Endothelial cell of coronary artery (primary cell): ENCODE results near the gene B4GALT7. TPM values are rescaled to one million over a fixed set of nuclear protein-coding genes. Genes with fewer than 3 reads are reported as not detected.

ENCODE experiments used
- total RNA-seq: library from RNA; depleted of rRNA; stranded (reverse); fragments of >200 nt; gene quantifications from 2 replicates; pipeline ENCODE4 v1.2.3, GENCODE V29; 2014

B4GALT7 gene, protein sequence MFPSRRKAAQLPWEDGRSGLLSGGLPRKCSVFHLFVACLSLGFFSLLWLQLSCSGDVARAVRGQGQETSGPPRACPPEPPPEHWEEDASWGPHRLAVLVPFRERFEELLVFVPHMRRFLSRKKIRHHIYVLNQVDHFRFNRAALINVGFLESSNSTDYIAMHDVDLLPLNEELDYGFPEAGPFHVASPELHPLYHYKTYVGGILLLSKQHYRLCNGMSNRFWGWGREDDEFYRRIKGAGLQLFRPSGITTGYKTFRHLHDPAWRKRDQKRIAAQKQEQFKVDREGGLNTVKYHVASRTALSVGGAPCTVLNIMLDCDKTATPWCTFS
- total RNA-seq: 29.4 and 35.0 TPM in 2 replicates

DNA sequence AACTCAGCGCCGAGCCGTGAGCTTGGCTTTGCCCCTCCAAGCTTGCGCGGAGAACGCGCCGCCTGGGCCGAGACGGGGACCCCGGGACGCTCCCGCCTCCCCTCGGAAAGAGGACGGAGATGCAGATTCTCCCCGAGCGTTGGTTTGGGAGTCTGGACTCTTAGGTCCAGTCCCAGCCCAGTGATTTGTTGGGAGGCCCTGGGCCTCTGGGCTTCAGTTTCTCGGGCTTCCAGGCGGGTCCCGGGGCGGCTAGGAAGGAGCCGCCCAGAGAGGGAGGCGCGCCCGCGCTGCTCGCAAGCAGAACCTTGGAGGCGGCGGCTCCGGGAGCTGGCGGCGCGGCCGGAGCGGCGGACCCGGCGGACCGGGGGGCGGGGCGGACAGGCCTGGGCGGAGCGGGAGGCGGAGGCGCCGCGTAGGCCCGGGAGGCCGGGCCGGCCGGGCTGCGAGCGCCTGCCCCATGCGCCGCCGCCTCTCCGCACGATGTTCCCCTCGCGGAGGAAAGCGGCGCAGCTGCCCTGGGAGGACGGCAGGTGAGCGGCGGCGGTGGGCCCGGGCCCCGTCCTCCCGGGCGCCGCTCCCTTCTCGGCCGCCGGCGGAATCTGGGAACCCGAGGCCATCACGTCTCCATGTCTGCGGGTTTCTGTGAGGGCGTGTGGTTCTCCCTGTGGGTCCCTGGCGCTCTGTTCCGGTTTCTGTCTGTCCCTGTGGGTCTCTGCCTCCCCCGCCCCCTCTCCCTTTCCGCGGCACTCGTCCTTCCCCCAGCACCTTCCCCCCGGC is at the start of gene B4GALT7:
TSS of gene B4GALT7 (plus strand) at position 402 of the 777 bp plus-strand sequence. CDS start at position 481, 79 bp downstream.

DNA sequence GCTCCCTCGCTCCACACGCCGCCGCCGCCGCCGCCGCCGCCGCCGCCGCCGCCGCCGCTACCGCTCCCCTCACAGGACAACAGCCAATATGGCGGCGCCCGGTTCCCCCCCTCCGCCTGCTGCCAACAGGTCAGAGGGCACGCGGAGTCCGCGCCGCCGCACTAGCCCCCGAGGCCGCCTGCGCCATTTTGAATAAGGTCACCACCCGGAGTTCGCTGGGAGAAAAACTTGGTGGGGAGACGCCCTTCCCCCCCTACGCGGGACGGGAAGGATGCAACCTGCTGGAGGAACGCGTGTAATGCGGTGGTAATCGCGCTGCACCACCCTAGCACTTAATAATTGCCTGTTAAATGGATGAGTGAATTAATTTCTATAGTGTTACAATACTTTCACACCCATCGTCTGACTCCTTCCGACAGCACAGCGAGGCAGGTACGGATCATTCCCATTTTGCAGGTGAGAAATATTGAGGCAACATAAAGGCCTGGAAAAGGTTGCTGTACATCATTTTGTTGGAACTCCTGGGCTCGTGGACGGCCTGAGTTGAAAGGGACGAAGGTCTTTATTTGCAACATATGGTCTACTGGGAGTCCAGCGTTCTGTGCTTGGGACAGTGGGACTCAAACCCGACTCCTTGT is 45.3 kb upstream of the B4GALT7 start, which contains the start of gene FAM193B:
TSS of gene FAM193B (minus strand) at position 90 of the 638 bp plus-strand sequence. CDS start 105 bp downstream, outside the sequence.

DNA sequence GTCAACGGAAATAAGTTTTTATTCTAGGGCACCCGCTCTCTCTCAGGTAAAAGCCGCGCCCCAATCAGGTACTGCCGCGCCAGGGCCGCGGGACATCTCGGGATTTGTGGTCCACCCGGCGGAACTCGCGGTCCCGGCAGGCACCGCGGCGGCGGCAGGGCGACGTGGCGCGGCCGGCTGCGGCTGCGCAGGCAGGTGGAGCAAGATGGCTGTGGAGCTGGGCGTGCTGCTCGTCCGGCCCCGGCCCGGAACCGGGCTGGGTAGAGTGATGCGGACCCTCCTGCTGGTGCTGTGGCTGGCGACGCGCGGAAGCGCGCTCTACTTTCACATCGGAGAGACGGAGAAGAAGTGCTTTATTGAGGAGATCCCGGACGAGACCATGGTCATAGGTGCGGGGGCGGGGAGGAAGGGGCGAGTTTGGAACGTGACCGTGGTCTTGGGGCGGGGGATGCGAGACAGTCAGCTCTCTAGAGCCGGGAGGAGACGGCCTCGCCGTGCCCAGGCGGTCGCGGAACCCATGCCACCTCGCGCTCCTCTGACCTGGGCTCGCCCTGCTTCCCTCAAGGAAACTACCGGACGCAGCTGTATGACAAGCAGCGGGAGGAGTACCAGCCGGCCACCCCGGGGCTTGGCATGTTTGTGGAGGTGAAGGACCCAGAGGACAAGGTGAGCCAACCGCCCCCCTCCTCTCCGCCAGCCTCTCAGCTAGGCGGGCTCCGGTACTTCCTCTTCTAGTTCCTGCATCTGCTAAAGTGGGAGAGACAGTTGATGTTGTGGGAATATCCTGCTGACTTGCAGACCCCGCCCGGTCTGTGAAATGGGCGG is 7.7 kb upstream of the B4GALT7 start, which contains the start of gene TMED9:
TSS of gene TMED9 (plus strand) at position 194 of the 825 bp plus-strand sequence. CDS start at position 206, 12 bp downstream.

Other genes with a start within 250 kb of the B4GALT7 start
- gene LMAN2, start 248.5 kb upstream of the B4GALT7 start, total RNA-seq: 355 and 366 TPM in 2 replicates
- 4.5 and 5.5 TPM in 2 replicates for gene RGS14, start 242.2 kb upstream of the B4GALT7 start, total RNA-seq
- not detected in 2 replicates for gene SLC34A1, start 215.7 kb upstream of the B4GALT7 start, total RNA-seq
- gene PFN3, start 199.5 kb upstream of the B4GALT7 start, total RNA-seq: not detected in 2 replicates
- gene F12, start 190.6 kb upstream of the B4GALT7 start, total RNA-seq: 0.56 and 0.99 TPM in 2 replicates
- gene GRK6, start 173.5 kb upstream of the B4GALT7 start, total RNA-seq: 23.5 and 26.3 TPM in 2 replicates
- 3.5 and 5.9 TPM in 2 replicates for gene PRR7, start 153.3 kb upstream of the B4GALT7 start, total RNA-seq
- 204 and 221 TPM in 2 replicates for gene DBN1, start 126.5 kb upstream of the B4GALT7 start, total RNA-seq
- gene PDLIM7, start 102.5 kb upstream of the B4GALT7 start, total RNA-seq: 75.5 and 132 TPM in 2 replicates
- 1.8 and 2.5 TPM in 2 replicates for gene DOK3, start 90.3 kb upstream of the B4GALT7 start, total RNA-seq
- gene DDX41, start 83.2 kb upstream of the B4GALT7 start, total RNA-seq: 129 and 138 TPM in 2 replicates
- gene FAM193B, start 45.6 kb upstream of the B4GALT7 start, total RNA-seq: 11.5 and 22.0 TPM in 2 replicates
- gene TMED9, start 7.9 kb upstream of the B4GALT7 start, total RNA-seq: 156 and 233 TPM in 2 replicates
- gene FAM153A, start 182.8 kb downstream of the B4GALT7 start, total RNA-seq: 0.28 TPM in 1 of 2 replicates, not detected in the other